ENCODE results near the gene HAGH. TPM values are rescaled to one million over a fixed set of nuclear protein-coding genes. Genes with fewer than 3 reads are reported as not detected.

Gene HAGH
- total and polyA plus RNA-seq, 9 of the 15 experiments (the other 6 are each of a cell fraction or from before 2014, with no cell fraction given), result 0.46 to 35.1 (median 16.8) TPM

DNA sequence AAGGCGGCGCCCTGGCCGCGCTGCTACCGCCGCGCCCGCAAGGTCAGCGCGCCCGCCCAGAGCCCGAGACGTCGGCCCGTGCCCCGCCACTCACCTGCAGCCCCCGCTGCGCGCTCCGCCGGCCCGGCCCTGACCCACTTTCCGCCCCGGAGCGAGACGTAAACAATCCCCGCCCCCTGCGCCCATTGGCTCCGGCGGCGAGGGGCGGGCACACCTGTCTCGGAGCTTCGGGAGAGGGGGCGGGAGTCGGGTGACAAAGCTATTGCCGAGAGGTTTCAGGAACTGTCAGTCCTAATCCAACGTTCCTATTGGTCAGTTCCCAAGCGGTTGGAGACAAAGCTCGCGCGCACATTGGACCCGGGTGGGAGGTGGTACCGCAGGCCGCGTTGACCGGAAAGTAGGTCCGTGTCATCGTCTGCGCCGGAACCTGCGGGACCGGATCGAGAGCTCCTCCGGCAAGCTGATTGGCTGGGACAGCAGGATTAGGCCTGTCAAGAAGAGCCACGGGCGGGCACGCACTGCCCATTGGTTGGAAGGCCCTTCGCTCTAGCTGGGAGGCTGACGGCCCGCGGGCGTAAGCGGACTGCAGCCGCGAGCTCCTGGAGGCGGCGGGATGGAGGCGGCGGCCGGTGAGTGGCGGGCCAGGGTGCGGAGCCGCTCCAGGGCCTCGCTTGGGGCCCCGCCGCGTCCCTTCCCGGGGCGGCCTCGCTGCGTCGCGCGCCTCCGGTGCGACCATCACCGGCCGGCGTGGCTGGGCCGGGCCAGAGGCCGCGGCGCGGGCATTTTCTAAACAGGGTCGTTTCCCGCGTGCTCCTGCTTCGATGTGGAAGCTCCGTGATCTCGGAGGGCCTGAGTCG lies 44.0 kb downstream of the HAGH start, which contains the start of the genes NUBP2 and SPSB3 (continued):
- no peak for TF ChIP-seq ZC3H11A (IDR thresholded peaks at IDR 0.05; ENCODE audit: low read depth, low read length)
- TF ChIP-seq, protein P1, sequence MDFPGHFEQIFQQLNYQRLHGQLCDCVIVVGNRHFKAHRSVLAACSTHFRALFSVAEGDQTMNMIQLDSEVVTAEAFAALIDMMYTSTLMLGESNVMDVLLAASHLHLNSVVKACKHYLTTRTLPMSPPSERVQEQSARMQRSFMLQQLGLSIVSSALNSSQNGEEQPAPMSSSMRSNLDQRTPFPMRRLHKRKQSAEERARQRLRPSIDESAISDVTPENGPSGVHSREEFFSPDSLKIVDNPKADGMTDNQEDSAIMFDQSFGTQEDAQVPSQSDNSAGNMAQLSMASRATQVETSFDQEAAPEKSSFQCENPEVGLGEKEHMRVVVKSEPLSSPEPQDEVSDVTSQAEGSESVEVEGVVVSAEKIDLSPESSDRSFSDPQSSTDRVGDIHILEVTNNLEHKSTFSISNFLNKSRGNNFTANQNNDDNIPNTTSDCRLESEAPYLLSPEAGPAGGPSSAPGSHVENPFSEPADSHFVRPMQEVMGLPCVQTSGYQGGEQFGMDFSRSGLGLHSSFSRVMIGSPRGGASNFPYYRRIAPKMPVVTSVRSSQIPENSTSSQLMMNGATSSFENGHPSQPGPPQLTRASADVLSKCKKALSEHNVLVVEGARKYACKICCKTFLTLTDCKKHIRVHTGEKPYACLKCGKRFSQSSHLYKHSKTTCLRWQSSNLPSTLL (IDR thresholded peaks at IDR 0.05), result peak; percentile 96
- TF ChIP-seq HMGN3 (IDR thresholded peaks at IDR 0.05; ENCODE audit: borderline replicate concordance, extremely low read depth, insufficient read length, low read depth, low read length), result no peak
- TF ChIP-seq MYBL2 (IDR thresholded peaks at IDR 0.05; ENCODE audit: low read depth), result no peak
- no peak for TF ChIP-seq MYBL2 (CRISPR knock-in tag; IDR thresholded peaks at IDR 0.05; ENCODE audit: borderline replicate concordance)
- TF ChIP-seq FOXJ2 (tag; IDR thresholded peaks at IDR 0.05), result no peak
- no peak for TF ChIP-seq ZSCAN29 (IDR thresholded peaks at IDR 0.05)
- TF ChIP-seq, protein P2, sequence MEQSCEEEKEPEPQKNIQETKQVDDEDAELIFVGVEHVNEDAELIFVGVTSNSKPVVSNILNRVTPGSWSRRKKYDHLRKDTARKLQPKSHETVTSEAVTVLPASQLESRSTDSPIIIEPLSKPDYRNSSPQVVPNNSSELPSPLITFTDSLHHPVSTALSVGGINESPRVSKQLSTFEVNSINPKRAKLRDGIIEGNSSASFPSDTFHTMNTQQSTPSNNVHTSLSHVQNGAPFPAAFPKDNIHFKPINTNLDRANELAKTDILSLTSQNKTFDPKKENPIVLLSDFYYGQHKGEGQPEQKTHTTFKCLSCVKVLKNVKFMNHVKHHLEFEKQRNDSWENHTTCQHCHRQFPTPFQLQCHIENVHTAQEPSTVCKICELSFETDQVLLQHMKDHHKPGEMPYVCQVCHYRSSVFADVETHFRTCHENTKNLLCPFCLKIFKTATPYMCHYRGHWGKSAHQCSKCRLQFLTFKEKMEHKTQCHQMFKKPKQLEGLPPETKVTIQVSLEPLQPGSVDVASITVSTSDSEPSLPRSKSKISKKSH (CRISPR knock-in tag; IDR thresholded peaks at IDR 0.05), result no peak
- no peak for TF ChIP-seq FOXK1 (CRISPR knock-in tag; IDR thresholded peaks at IDR 0.05; ENCODE audit: borderline replicate concordance)
- TF ChIP-seq, protein P3, sequence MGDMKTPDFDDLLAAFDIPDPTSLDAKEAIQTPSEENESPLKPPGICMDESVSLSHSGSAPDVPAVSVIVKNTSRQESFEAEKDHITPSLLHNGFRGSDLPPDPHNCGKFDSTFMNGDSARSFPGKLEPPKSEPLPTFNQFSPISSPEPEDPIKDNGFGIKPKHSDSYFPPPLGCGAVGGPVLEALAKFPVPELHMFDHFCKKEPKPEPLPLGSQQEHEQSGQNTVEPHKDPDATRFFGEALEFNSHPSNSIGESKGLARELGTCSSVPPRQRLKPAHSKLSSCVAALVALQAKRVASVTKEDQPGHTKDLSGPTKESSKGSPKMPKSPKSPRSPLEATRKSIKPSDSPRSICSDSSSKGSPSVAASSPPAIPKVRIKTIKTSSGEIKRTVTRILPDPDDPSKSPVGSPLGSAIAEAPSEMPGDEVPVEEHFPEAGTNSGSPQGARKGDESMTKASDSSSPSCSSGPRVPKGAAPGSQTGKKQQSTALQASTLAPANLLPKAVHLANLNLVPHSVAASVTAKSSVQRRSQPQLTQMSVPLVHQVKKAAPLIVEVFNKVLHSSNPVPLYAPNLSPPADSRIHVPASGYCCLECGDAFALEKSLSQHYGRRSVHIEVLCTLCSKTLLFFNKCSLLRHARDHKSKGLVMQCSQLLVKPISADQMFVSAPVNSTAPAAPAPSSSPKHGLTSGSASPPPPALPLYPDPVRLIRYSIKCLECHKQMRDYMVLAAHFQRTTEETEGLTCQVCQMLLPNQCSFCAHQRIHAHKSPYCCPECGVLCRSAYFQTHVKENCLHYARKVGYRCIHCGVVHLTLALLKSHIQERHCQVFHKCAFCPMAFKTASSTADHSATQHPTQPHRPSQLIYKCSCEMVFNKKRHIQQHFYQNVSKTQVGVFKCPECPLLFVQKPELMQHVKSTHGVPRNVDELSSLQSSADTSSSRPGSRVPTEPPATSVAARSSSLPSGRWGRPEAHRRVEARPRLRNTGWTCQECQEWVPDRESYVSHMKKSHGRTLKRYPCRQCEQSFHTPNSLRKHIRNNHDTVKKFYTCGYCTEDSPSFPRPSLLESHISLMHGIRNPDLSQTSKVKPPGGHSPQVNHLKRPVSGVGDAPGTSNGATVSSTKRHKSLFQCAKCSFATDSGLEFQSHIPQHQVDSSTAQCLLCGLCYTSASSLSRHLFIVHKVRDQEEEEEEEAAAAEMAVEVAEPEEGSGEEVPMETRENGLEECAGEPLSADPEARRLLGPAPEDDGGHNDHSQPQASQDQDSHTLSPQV (IDR thresholded peaks at IDR 0.05), result no peak
- TF ChIP-seq TFAM (CRISPR knock-in tag; conservative IDR thresholded peaks at IDR 0.05), result no peak
- TF ChIP-seq ZC3H8 (IDR thresholded peaks at IDR 0.05), result no peak
- 0 out of 2 replicates have a peak, but pooled peaks have one; percentile 47 for TF ChIP-seq JUND (IDR thresholded peaks at IDR 0.05; ENCODE audit: borderline replicate concordance, low read depth, low read length)
- no peak; the same call in 2 of the 3 replicates for TF ChIP-seq JUND (tag; IDR thresholded peaks at IDR 0.05; ENCODE audit: borderline replicate concordance, low read depth, low read length)
- TF ChIP-seq ZFP36 (IDR thresholded peaks at IDR 0.05; ENCODE audit: low read depth, low read length, partially characterized antibody), result no peak

Data from K562 (cell line).